DND-41 (cell line): ENCODE results near the gene C11orf52.

ENCODE experiments used
- CTCF ChIP-seq: IDR thresholded peaks from 2 replicates; pipeline ENCODE4 v1.5.1; 2012; ENCODE audit warnings: borderline replicate concordance, low read length, moderate library complexity, mild to moderate bottlenecking; ENCODE audit not compliant: poor library complexity, severe bottlenecking; ENCODE audit errors: extremely low read depth
- EZH2 ChIP-seq: IDR thresholded peaks from 3 replicates; pipeline ENCODE4 v1.6.1; 2012; ENCODE audit warnings: borderline replicate concordance, low read depth, mild to moderate bottlenecking, moderate library complexity, low read length, inconsistent platforms; ENCODE audit not compliant: severe bottlenecking

DNA sequence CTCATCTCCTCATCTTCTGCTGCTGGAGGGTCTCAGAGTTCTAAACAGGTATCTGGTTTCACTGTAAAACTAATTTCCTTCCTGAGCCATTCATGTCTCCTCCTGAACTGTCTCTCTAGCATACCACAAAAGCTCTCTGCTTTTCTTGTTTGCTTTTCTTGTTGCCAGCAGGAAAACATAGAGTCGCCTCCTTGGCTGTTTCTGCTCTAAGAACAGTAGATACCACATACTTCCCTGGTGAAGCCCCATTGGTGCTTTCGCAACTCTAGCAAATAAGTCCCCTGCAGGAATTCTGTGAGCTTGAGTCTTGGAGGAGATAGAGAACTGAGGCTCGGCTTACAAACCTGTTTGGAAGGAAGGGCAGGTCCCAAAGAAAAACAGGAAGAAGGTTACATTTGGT is 25.4 kb downstream of the C11orf52 start:
- TF ChIP-seq EZH2 = no peak
- no peak for TF ChIP-seq CTCF
